Measurements from ENCODE around the gene ALDOB.
"Not testable (repeated sequence)": the region's sequence is repeated elsewhere in the genome, so short reads cannot be mapped to it uniquely, and the experiment has no call there.

Gene ALDOB

GRCh38 chr9:101419863-101420262 is 15.7 kb downstream of the ALDOB start:
- DNase-seq: no peak

- DNase-seq: no peak
Observed at GRCh38 chr9:101418518-101419430, 16.8 kb downstream of the ALDOB start.

DNA sequence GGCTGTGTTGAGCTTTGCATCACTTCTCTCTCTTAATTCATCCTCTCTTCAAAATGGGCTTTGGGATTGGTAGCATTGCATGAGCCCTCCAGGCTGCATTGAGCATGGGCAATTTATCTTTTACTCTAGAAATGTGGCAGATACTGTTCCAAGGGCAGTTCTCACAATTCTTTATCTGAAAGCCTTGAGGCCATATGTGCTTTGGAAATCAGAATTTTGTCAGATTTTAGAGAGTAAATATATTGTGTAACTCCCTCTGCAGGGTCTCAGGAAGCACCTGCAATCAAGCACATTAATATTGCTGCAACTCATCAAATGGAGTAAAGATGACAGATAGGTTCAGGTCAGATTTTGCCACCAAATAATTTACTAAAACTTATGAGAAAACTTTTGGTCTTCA is 17.6 kb downstream of the ALDOB start:
- no peak for DNase-seq

DNA sequence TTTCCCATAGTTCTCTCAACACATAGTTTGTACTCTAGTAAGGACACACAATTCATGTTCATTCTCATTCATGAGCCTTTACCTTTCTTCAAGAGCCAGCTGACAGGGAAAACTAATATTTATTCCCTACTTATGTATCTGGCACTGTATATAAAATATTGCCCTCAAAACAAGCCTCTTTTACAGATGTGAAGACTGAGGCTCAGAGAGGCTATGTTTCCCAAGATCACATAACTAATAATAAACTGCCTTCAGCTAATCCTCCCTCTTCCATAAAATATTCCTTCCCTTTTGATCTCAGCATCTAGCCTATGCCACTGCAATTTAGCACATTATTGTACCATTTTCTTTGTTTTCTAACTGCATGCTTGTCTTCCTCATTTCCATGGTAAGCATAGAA is 18.2 kb downstream of the ALDOB start:
- DNase-seq: no peak

DNA sequence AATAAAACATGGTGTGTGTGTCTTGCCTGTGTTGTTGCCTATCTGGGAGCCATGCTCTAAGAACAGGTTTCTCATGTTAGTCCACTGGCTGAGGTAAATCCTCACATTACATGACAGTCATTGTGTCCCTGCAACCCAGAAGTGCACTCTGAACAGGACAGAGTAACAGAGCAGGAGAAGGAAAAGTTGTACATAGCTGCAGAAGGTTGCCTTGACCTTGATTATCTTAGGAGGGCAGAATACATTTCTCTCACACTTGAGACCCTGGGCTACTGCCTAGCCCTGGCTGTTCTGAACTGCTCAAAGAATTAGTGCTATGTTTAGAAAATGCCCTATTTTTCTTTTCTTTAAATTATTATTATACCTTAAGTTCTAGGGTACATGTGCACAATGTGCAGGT is 20.0 kb downstream of the ALDOB start:
- no peak for DNase-seq

DNA sequence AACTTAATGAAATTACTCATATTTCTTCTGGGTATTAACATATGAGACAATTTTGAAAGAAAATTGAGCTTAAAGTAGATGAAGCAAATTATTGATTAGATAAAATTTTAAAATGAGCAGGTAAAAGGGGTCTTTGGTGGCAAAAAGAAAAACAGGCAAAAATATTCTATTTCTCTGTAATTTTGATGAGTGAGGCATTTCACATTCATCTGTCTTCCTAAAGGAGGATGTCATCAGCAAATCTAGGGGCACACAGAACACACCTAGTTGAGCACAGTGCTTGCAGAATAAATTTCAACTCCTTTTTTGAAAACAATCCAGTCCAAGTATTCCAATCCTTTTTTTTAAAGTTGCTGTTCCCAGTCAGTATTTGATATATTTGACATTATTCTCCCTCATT is 20.7 kb downstream of the ALDOB start:
- no peak for DNase-seq

GRCh38 chr9:101409079-101409477 is 26.5 kb downstream of the ALDOB start:
- no peak for DNase-seq

DNA sequence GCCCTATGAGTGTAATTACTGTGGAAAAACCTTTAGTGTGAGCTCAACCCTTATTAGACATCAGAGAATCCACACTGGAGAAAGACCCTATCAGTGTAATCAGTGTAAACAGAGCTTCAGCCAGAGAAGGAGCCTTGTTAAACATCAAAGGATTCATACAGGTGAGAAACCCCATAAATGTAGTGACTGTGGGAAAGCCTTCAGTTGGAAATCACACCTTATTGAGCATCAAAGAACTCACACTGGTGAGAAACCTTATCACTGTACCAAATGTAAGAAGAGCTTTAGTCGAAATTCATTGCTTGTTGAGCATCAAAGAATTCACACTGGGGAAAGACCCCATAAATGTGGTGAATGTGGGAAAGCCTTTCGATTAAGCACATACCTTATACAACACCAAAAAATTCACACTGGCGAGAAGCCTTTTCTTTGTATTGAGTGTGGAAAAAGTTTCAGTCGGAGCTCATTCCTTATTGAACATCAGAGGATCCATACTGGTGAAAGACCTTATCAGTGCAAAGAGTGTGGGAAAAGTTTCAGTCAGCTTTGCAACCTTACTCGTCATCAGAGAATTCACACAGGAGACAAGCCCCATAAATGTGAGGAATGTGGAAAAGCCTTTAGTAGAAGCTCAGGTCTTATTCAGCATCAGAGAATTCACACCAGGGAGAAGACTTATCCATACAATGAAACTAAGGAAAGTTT is 27.0 kb downstream of the ALDOB start:
- no peak for DNase-seq

- DNase-seq: no peak
Observed at GRCh38 chr9:101403516-101404285, 31.9 kb downstream of the ALDOB start.

GRCh38 chr9:101400120-101400519 is 35.5 kb downstream of the ALDOB start:
- DNase-seq: no peak

DNA sequence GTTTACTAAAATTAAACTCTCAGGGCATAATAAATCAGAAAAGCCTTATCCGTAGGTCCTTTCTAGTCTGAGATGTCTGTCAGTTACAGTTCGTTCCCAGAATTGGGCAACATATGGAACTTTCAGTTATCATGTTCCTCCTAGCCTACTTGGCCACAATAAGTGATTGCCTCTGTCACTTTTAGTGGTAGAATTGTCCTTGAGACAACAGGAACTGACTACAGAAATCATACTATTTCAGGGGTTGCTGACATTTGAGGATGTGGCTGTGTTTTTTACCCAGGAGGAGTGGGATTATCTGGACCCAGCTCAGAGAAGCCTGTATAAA is 36.0 kb downstream of the ALDOB start:
- DNase-seq: no peak

GRCh38 chr9:101398930-101399642 is 36.5 kb downstream of the ALDOB start:
- DNase-seq: no peak

GRCh38 chr9:101398068-101398929 is 37.3 kb downstream of the ALDOB start, which contains the start of the genes MRPL50 and ZNF189:
MRPL50 (minus strand) TSS chr9:101398618; CDS start chr9:101398592, 26 bp downstream.
ZNF189 (plus strand) TSS chr9:101398851; CDS start chr9:101399157, 306 bp downstream.
- peak; percentile 99 for DNase-seq

GRCh38 chr9:101397746-101398067 is 37.9 kb downstream of the ALDOB start:
- DNase-seq: no peak

DNA sequence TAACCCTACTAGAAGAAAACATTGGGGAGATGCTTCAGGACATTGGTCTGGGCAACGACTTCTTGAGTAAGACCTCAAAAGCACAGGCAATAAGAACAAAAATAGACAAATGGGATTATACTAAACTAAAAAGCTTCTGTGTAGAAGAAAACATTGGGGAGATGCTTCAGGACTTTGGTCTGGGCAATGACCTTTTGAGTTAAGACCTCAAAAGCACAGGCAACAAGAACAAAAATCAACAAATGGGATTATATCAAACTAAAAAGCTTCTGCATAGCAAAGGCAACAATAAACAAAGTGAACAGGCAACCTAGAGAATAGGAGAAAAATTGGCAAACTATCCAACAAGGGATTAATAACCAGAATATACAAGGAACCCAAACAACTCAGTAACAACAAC is 40.9 kb downstream of the ALDOB start:
- DNase-seq: no peak

- no peak for DNase-seq
Observed at GRCh38 chr9:101393135-101393534, 42.4 kb downstream of the ALDOB start.

GRCh38 chr9:101388507-101388993 is 47.0 kb downstream of the ALDOB start:
- DNase-seq: no peak

GRCh38 chr9:101387871-101388506 is 47.6 kb downstream of the ALDOB start:
- DNase-seq: peak; percentile 49

DNA sequence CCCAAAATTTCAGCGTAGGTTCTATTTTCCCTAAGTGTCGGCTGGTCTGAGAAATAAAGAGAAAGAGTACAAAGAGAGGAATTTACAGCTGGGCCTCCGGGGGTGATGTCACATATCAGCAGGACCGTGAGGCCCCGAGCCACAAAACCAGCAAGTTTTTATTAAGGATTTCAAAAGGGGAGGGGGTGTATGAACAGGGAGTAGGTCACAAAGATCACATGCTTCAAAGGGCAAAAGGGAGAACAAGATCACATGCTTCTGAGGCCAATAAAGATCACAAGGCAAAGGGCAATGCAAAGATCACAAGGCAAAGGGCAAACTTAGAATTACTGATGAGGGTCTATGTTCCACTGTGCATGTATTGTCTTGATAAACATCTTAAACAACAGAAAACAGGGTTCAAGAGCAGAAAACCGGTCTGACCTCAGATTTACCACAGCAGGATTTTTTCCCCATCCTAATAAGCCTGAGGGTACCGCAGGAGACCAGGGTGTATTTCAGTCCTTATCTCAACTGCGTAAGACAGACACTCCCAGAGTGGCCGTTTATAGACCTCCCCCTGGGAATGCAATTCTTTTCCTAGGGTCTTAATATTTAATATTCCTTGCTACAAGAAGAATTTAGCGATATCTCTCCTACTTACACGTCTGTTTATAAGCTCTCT is 50.6 kb downstream of the ALDOB start, which contains the start of gene BAAT:
Gene BAAT (minus strand): TSS at position 134 of the 664 bp plus-strand sequence. CDS start 13,602 bp downstream, outside the sequence.
- DNase-seq: not testable (repeated sequence)

GRCh38 chr9:101383361-101383760 is 52.2 kb downstream of the ALDOB start:
- no peak for DNase-seq
